ENCODE measurements around the gene LRRC23. TPM values are rescaled to one million over a fixed set of nuclear protein-coding genes. Genes with fewer than 3 reads are reported as not detected.

LRRC23 gene
- total and polyA plus RNA-seq, 2 of the 13 experiments (the other 11 are each of a cell fraction or from before 2014, with no cell fraction given), result 6.0 to 7.8 TPM

DNA sequence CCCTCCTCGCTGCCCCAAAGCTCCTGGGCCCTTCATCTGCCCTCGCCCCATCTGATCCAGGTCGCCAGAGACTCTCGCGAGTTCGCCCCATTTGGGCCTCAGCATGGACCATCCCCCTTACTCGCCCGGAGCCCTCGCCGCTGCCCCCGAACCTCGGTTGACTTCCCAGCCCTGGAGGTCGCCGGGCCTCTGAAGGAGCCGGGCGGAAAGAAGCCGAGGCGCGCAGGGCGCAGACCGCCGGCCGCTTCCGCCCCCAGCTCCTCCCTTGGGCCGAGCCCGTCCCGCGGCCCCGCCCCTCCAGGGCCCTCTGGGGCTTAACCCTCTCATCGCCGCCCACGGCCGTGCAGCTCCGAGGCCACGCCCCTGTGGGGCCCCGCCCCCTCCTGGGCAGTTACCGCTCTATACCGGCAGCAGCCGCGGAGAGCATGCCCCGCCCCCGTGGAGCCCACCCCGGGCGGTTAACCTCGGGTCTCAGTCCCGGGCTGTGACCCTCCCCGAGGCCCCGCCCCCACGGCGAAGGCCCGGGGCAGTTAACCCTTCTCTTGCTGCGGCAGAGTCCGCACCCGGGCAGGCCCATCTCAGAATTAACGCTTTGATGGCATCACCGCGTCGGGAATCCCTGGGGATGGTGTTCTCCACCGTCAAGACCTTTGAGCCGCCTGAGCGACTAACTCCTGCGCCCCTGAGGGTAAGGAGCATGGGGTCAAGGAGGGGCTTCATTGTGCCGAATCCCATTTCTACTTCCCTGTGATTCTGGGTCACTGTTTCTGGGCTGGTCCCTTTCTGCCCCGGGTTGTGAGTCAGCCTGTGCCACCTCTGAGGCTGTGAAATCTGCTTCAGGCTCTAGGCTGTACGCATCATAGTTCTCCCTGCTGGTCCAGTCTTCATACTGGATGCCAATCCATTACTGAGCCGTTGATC, 31.3 kb upstream of the LRRC23 start, which contains the start of gene SPSB2 (continued):
- TF ChIP-seq ZNF781 (CRISPR knock-in tag; IDR thresholded peaks at IDR 0.05; ENCODE audit: borderline replicate concordance, not compliant biosample characterization) (peak; percentile 58), MEIS1 (CRISPR knock-in tag; IDR thresholded peaks at IDR 0.05; ENCODE audit: borderline replicate concordance) (no peak), ZNF557 (CRISPR knock-in tag; IDR thresholded peaks at IDR 0.05) (peak; percentile 38; the same call in 1 of the 2 replicates), SMARCE1 (IDR thresholded peaks at IDR 0.05; ENCODE audit: borderline replicate concordance) (no peak), NFE2L2 (IDR thresholded peaks at IDR 0.05; ENCODE audit: low read length) (no peak), AGO2 (optimal IDR thresholded peaks at IDR 0.05; ENCODE audit: low read depth, low read length) (no peak), ZNF841 (CRISPR knock-in tag; IDR thresholded peaks at IDR 0.05; ENCODE audit: borderline replicate concordance) (no peak), ZNF12 (CRISPR knock-in tag; IDR thresholded peaks at IDR 0.05) (no peak), NKX3-1 (CRISPR knock-in tag; IDR thresholded peaks at IDR 0.05) (no peak), SATB2 (CRISPR knock-in tag; IDR thresholded peaks at IDR 0.05) (no peak), MTF2 (CRISPR knock-in tag; IDR thresholded peaks at IDR 0.05; ENCODE audit: borderline replicate concordance) (no peak), RARA (CRISPR knock-in tag; IDR thresholded peaks at IDR 0.05) (no peak), SIN3B (IDR thresholded peaks at IDR 0.05; ENCODE audit: low read length) (no peak; the same call in 1 of the 2 replicates), ZNF546 (CRISPR knock-in tag; conservative IDR thresholded peaks at IDR 0.05) (peak; percentile 52; the same call in 1 of the 2 replicates), MAFG (CRISPR knock-in tag; IDR thresholded peaks at IDR 0.05) (no peak), ZNF33B (CRISPR knock-in tag; IDR thresholded peaks at IDR 0.05) (no peak), ZNF83 (CRISPR knock-in tag; IDR thresholded peaks at IDR 0.05; ENCODE audit: borderline replicate concordance) (no peak), IKZF1 (IDR thresholded peaks at IDR 0.05) (no peak), ZNF205 (CRISPR knock-in tag; IDR thresholded peaks at IDR 0.05) (peak; percentile 46; the same call in 1 of the 2 replicates), ZNF772 (CRISPR knock-in tag; IDR thresholded peaks at IDR 0.05) (no peak; the same call in 1 of the 2 replicates), NBN (conservative IDR thresholded peaks at IDR 0.05) (no peak)
- TF ChIP-seq, protein P1, sequence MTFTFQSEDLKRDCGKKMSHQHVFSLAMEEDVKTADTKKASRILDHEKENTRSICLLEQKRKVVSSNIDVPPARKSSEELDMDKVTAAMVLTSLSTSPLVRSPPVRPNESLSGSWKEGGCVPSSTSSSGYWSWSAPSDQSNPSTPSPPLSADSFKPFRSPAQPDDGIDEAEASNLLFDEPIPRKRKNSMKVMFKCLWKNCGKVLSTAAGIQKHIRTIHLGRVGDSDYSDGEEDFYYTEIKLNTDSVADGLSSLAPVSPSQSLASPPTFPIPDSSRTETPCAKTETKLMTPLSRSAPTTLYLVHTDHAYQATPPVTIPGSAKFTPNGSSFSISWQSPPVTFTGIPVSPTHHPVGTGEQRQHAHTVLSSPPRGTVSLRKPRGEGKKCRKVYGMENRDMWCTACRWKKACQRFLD (CRISPR knock-in tag; IDR thresholded peaks at IDR 0.05; ENCODE audit: borderline replicate concordance), result no peak; the same call in 1 of the 2 replicates
- TF ChIP-seq, protein P2, sequence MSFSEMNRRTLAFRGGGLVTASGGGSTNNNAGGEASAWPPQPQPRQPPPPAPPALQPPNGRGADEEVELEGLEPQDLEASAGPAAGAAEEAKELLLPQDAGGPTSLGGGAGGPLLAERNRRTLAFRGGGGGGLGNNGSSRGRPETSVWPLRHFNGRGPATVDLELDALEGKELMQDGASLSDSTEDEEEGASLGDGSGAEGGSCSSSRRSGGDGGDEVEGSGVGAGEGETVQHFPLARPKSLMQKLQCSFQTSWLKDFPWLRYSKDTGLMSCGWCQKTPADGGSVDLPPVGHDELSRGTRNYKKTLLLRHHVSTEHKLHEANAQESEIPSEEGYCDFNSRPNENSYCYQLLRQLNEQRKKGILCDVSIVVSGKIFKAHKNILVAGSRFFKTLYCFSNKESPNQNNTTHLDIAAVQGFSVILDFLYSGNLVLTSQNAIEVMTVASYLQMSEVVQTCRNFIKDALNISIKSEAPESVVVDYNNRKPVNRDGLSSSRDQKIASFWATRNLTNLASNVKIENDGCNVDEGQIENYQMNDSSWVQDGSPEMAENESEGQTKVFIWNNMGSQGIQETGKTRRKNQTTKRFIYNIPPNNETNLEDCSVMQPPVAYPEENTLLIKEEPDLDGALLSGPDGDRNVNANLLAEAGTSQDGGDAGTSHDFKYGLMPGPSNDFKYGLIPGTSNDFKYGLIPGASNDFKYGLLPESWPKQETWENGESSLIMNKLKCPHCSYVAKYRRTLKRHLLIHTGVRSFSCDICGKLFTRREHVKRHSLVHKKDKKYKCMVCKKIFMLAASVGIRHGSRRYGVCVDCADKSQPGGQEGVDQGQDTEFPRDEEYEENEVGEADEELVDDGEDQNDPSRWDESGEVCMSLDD (CRISPR knock-in tag; IDR thresholded peaks at IDR 0.05; ENCODE audit: borderline replicate concordance), result no peak
- TF ChIP-seq, protein P3, sequence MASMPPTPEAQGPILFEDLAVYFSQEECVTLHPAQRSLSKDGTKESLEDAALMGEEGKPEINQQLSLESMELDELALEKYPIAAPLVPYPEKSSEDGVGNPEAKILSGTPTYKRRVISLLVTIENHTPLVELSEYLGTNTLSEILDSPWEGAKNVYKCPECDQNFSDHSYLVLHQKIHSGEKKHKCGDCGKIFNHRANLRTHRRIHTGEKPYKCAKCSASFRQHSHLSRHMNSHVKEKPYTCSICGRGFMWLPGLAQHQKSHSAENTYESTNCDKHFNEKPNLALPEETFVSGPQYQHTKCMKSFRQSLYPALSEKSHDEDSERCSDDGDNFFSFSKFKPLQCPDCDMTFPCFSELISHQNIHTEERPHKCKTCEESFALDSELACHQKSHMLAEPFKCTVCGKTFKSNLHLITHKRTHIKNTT (CRISPR knock-in tag; IDR thresholded peaks at IDR 0.05), result no peak
- TF ChIP-seq, protein P4, sequence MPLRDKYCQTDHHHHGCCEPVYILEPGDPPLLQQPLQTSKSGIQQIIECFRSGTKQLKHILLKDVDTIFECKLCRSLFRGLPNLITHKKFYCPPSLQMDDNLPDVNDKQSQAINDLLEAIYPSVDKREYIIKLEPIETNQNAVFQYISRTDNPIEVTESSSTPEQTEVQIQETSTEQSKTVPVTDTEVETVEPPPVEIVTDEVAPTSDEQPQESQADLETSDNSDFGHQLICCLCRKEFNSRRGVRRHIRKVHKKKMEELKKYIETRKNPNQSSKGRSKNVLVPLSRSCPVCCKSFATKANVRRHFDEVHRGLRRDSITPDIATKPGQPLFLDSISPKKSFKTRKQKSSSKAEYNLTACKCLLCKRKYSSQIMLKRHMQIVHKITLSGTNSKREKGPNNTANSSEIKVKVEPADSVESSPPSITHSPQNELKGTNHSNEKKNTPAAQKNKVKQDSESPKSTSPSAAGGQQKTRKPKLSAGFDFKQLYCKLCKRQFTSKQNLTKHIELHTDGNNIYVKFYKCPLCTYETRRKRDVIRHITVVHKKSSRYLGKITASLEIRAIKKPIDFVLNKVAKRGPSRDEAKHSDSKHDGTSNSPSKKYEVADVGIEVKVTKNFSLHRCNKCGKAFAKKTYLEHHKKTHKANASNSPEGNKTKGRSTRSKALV (CRISPR knock-in tag; IDR thresholded peaks at IDR 0.05), result no peak
